Colonic mucosa (tissue), 4 donors: ENCODE data around the gene NUP214. TPM values are rescaled to one million over a fixed set of nuclear protein-coding genes. Genes with fewer than 3 reads are reported as not detected.
"Not testable (repeated sequence)": the region's sequence is repeated elsewhere in the genome, so short reads cannot be mapped to it uniquely, and the experiment has no call there.

ENCODE experiments used
- DNase-seq: peaks from one replicate; pipeline ENCODE4 v3.0.0-alpha.2; 2020
- H3K27ac ChIP-seq: fragments of 200-600 bp; one replicate; pipeline ENCODE4 v1.8.0; 2021
- H3K27me3 ChIP-seq: fragments of 200-600 bp; one replicate; pipeline ENCODE4 v1.8.0; 2021
- H3K36me3 ChIP-seq: fragments of 200-600 bp; one replicate; pipeline ENCODE4 v1.8.0; 2021
- H3K4me1 ChIP-seq: fragments of 200-600 bp; one replicate; pipeline ENCODE4 v1.8.0; 2021; ENCODE audit warnings: mild to moderate bottlenecking
- H3K4me3 ChIP-seq: fragments of 200-600 bp; one replicate; pipeline ENCODE4 v1.8.0; 2021
- H3K9ac ChIP-seq, 2 donors: one replicate each; pipeline ENCODE4 v1.7.0; 2013; ENCODE audit warnings: control low read depth in 2 of 2, low read depth in 2 of 2, low read length in 2 of 2
- H3K9me3 ChIP-seq: fragments of 200-600 bp; one replicate; pipeline ENCODE4 v1.8.0; 2021
- intact Hi-C: fragments of 100-400 bp; cut with DNase I; formaldehyde crosslinking; loops from one replicate; pipeline ENCODE4 v1.14.1; 2022
- total RNA-seq, 2 donors: library from RNA; stranded (reverse); fragmentation: NEBNext Ultra II Directional in 1 of 2; extraction: Animal tissue kit (Norgen Biotek cat#: 25700) in 1 of 2; gene quantifications; one replicate each; pipeline ENCODE4 v1.2.1, GENCODE V29; 2021
- TF ChIP-seq, protein P1 (sequence below): fragments of 200-600 bp; IDR thresholded peaks from one replicate; pipeline ENCODE4 v1.8.0; 2022; ENCODE audit warnings: antibody characterized with exemption, mild to moderate bottlenecking
- donor health status: healthy.
- donor health status: DM: no; HTN: no; CAD: no.
- donor health status: DM: no; HTN: no; CAD: no.

Gene NUP214
- total RNA-seq, 2 donors from 2014 or later = 32.2 to 43.8 TPM

DNA sequence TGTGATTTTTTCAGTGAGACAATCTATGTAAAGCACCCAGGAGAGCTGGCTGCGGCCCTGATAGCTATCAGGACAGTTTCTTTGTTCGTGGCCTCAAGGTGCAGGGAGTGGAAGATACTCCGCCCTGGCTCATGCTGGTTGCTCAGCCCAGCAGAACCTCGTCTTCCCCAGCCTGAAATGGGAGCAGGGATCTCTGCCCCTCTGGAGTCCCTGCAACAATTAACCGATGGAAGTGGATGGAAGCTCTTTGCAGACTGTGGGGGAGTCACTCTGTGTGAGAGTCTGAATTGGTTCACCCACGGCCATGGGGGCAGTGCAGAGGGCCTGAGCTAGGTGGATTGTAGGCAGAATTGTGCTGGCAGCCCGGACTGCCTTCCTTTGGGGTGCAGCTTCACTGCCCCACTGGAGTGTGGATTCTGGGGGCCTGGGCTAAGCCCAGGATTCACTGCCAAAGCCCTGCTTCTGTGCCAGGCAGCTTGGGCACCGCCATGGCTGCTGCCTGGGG is 26.2 kb upstream of the NUP214 start:
- H3K4me3 ChIP-seq = no peak overlapping the region
- H3K4me1 ChIP-seq = no peaks in the 10 kb centered on the region
- H3K9ac ChIP-seq = no peak overlapping the region
- intact Hi-C loops = no loop called here
- no peaks in the 10 kb centered on the region for H3K36me3 ChIP-seq
- TF ChIP-seq, protein P1, sequence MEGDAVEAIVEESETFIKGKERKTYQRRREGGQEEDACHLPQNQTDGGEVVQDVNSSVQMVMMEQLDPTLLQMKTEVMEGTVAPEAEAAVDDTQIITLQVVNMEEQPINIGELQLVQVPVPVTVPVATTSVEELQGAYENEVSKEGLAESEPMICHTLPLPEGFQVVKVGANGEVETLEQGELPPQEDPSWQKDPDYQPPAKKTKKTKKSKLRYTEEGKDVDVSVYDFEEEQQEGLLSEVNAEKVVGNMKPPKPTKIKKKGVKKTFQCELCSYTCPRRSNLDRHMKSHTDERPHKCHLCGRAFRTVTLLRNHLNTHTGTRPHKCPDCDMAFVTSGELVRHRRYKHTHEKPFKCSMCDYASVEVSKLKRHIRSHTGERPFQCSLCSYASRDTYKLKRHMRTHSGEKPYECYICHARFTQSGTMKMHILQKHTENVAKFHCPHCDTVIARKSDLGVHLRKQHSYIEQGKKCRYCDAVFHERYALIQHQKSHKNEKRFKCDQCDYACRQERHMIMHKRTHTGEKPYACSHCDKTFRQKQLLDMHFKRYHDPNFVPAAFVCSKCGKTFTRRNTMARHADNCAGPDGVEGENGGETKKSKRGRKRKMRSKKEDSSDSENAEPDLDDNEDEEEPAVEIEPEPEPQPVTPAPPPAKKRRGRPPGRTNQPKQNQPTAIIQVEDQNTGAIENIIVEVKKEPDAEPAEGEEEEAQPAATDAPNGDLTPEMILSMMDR = no peak
- DNase-seq = no peak
- H3K27me3 ChIP-seq = peaks cover 27% of the 10 kb centered on the region
- no peaks in the 10 kb centered on the region for H3K9me3 ChIP-seq
- H3K27ac ChIP-seq = no peak overlapping the region

- H3K9ac ChIP-seq, H3K27ac ChIP-seq, H3K36me3 ChIP-seq, DNase-seq, H3K4me3 ChIP-seq, H3K9me3 ChIP-seq, intact Hi-C loops, H3K4me1 ChIP-seq: not testable (repeated sequence)
- peaks cover 27% of the 10 kb centered on the region for H3K27me3 ChIP-seq
These were observed 25.5 kb upstream of the NUP214 start for GRCh38 chr9:131099845-131100244.

- no peak overlapping the region for H3K9ac ChIP-seq
- peaks cover 21% of the 10 kb centered on the region for H3K27me3 ChIP-seq
- H3K36me3 ChIP-seq = no peaks in the 10 kb centered on the region
- TF ChIP-seq, protein P1 = no peak
- H3K9me3 ChIP-seq = no peaks in the 10 kb centered on the region
- H3K27ac ChIP-seq = no peak overlapping the region
- no peak for DNase-seq
- no peak overlapping the region for H3K4me3 ChIP-seq
- intact Hi-C loops = no loop called here
- H3K4me1 ChIP-seq = no peaks in the 10 kb centered on the region
These were observed 24.9 kb upstream of the NUP214 start for GRCh38 chr9:131100445-131100844.

- no peak overlapping the region for H3K27ac ChIP-seq
- H3K9me3 ChIP-seq = no peaks in the 10 kb centered on the region
- peaks cover 11% of the 10 kb centered on the region for H3K27me3 ChIP-seq
- DNase-seq = no peak
- no peak overlapping the region for H3K9ac ChIP-seq
- no peak overlapping the region for H3K4me3 ChIP-seq
- intact Hi-C loops = no loop called here
- H3K36me3 ChIP-seq = no peaks in the 10 kb centered on the region
- TF ChIP-seq, protein P1 = no peak
- no peaks in the 10 kb centered on the region for H3K4me1 ChIP-seq
These were observed 24.0 kb upstream of the NUP214 start for GRCh38 chr9:131101207-131101964.

GRCh38 chr9:131103024-131103423 is 22.4 kb upstream of the NUP214 start:
- Histone ChIP-seq H3K9ac (no peak overlapping the region), H3K4me1 (no peaks in the 10 kb centered on the region), H3K9me3 (no peaks in the 10 kb centered on the region), H3K4me3 (no peak overlapping the region), H3K27me3 (no peaks in the 10 kb centered on the region), H3K27ac (no peak overlapping the region), H3K36me3 (no peaks in the 10 kb centered on the region)
- intact Hi-C loops = no loop called here
- no peak for DNase-seq
- TF ChIP-seq, protein P1 = no peak

- no peak overlapping the region for H3K27ac ChIP-seq
- TF ChIP-seq, protein P1 = no peak
- no peaks in the 10 kb centered on the region for H3K27me3 ChIP-seq
- no peak overlapping the region for H3K9ac ChIP-seq
- no peaks in the 10 kb centered on the region for H3K36me3 ChIP-seq
- no peaks in the 10 kb centered on the region for H3K9me3 ChIP-seq
- intact Hi-C loops = no loop called here
- no peak overlapping the region for H3K4me3 ChIP-seq
- H3K4me1 ChIP-seq = no peaks in the 10 kb centered on the region
- no peak for DNase-seq
These were observed 21.9 kb upstream of the NUP214 start for GRCh38 chr9:131103535-131103934.
